Measurements from ENCODE around the gene CHN2.

CHN2 gene

DNA sequence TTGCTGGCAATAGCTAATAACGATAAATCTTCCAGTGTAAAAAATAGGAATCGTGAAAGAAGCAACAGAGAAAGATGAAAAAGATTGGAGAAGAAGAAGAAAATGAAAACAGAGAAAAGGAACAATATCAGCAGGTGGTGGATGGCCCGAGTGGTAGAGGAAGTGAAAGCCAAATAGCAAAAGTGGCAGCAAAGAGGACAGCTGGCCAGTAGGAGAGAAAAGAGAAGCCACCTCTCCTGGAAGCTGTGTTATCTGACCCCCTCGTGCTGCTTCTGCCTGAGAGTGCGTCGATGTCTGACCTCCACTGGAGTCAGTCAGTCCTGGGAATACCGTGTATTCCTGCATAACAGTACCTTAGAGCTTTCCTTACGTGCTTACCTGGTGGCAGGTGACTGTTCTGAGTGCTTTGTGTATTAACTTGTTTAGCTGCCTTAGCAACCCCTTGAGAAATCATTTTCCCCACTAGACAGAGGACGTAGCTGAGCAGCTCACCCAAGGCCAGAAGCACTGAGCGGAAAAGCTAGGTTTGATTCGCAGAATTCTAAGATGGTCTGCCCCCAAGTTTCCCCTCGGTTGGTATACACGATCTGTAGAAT, 88.3 kb downstream of the CHN2 start:
- no peak for DNase-seq (ENCODE audit: low read depth in 2 of 2)

DNA sequence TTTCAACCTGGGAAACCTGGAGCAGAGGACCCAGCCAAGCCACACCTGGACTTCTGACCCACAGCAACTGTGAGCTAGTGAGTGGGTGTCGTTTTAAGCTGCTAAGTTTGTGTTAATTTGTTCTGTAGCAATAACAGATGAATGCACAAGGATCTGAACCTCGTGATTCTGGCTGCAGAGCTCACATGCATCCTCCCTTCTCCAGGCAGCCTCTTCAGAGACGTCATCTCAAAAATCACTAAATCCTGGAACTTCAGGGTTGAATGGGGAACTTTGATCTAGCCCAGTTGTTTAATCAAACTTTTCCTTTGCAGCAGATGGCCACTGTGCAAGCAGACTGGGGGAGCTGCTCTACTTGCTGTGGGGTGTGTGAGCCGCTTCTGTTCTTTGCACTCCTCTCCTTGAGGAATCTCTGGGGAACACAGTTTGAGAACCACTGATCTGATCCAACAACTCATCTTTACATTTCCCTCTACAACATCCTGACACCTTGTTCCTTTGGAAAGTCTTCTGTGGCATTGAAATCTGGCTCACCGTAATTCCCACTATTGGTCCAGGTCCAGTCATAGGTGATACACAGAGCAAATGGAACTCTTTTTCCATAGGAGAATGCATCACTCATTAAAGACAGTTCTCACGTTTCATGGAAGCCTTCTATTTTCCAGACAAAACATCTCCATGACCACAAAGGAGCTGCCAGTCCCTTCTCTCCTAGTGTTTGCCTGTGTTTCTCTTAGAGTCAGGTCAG, 90.3 kb downstream of the CHN2 start:
- DNase-seq (ENCODE audit: low read depth in 2 of 2) = no peak

DNA sequence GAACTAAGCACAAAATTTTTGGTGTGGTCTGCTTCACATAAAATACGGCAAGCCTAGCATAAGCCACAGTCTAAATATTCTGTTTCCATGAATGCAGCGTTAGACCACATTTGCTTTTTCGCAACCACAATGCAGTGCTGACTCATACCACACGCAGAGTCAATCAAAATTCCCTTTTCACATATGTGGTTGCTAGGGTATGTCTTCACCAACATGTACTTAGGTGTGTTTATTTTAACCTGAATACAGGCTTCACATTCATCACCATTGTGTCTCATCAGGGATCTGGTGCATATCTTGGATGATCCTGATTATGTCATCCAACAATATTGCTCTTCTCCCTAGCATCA, 90.8 kb downstream of the CHN2 start:
- peak; percentile 93 to 94 for DNase-seq (ENCODE audit: low read depth in 2 of 2)

DNA sequence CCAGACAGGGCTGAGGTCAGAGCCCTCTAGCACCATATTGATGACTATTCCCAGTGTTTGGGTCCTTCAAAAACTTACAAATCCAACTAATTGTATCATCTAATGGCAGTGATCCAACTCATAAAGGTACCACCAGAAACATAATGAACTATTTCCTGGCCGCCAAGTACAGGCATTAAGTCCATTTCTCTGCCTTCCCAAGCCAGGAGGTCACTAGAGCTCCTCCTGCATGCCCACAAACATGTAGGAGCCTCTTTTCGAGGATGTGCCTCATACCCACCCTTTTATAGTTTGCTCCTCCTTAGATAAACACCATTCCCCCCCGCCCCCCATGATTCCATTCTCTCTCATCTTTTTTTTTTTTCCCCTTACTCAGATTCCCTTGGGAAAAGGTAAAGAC, 91.3 kb downstream of the CHN2 start:
- DNase-seq (ENCODE audit: low read depth in 2 of 2) = no peak

DNA sequence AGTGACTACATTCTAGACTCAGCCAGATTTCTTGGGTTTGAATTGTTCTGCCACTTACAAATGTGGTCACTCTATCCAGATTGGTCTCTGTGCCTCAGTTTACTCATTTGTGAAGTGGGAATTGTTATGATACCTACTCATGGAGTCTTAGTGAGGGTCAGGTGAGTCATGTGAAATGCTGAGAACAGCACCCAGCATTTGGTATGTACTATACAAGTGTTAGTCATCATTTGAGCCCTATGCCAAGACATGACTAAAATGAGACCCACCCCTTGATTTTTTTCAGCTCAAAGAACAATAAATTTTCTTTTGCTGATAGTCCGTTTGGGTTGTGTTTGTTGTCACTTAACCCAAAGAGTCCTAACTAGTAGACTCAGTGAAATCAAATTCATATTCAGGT, 92.8 kb downstream of the CHN2 start:
- peak; percentile 58 to 65 for DNase-seq (ENCODE audit: low read depth in 2 of 2)

DNA sequence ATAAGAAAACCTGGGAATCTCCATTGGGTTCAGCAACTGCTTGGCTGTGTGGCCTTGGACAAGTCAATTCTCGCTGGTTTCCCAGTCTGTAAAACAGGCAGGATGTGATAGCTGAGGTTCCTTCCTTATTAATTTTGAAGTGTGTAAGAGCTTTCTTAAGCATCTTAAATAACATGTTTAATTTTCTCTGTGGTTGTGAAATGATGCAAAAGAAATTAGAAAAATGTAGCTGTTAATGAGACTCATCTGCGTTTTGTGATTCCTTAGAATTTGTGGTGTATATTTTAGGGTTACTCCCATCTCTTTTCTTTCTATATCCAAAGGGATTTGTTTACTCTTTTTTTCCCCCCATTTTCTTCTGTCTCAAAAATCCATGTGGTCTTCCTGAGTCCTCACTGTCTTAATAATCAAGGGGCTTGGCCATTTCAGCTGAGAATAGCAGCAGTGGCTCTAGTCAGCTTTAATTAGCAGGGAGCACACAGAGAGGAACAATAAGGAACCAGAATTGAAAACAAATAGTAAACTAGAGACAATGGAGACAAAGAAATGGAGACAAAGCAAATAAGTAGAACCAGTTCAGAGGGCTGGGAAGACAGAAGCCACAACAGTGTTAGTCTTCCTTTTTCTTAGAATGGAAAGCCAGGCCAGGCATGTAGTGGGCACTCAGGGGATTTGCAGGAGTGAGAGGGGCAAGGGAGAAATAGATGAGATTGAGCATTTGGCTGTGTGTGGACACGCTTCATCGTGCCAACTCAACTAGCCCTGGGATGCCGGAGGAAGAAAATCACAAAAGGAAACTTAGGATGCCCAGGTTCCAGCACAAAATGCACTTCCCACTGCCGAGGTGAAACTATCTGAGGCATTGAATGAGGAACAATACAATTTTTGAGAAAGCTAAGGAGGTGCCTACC, 93.9 kb downstream of the CHN2 start:
- peak; percentile 43 to 44 for DNase-seq (ENCODE audit: low read depth in 2 of 2)

DNA sequence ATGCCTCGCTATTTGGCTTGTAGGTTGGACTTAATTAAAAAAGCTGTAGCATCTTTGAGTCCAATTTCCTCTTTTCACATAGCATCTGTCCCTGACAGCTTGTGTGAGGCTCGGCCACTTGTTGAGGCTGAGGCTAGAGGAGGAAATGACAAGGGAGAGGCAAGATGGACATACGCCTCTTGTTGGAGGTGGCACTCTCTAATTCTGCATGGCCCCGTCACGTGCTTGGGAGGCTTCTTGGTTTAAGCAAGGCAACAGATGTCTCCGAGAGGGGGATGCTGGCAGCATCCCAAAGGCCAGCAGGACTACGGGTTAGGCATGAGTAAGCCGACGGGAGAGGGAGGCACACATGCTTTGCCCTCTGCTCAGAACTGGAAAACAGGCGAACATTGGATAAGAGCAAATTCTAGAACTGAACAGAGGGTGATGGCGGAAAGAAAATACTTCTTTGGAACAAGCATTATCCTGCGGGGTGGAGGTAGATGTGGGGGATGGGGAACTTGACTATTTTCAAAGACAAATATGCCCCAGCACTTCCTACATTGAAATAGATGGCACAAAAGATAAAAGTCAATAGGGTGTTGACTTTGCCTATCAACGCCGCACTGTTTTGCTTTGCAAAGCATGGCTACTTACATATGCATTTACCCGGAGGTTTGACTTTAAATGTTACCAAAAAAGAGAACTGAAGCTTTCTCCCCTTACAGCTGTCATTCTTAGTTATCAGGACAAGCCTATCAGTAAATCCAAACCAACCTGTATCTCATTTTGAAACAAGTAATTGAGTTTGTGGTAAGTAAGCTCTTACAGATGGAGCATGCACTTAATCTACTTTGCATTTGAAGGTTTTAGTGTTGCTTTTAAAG, 94.8 kb downstream of the CHN2 start:
- no peak for DNase-seq (ENCODE audit: low read depth in 2 of 2)

DNA sequence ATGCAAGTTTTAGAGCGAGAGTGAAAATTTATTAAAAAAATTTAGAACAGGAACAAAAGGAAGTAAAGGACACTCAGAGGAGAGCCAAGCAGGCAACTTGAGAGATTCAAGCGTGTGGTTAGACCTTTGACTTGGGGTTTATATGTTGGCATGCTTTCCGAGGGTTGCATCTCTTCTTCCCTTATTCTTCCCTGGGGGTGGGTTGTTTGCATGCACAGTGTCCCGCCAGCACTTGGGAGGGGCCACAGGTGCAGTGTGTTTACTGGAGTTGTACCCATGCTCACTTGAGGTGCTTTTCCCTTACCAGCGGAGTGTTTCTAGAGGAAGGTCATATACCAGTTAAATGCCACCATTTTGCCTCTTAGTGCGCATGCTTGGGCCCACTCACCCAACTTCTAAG, 96.3 kb downstream of the CHN2 start:
- no peak for DNase-seq (ENCODE audit: low read depth in 2 of 2)

DNA sequence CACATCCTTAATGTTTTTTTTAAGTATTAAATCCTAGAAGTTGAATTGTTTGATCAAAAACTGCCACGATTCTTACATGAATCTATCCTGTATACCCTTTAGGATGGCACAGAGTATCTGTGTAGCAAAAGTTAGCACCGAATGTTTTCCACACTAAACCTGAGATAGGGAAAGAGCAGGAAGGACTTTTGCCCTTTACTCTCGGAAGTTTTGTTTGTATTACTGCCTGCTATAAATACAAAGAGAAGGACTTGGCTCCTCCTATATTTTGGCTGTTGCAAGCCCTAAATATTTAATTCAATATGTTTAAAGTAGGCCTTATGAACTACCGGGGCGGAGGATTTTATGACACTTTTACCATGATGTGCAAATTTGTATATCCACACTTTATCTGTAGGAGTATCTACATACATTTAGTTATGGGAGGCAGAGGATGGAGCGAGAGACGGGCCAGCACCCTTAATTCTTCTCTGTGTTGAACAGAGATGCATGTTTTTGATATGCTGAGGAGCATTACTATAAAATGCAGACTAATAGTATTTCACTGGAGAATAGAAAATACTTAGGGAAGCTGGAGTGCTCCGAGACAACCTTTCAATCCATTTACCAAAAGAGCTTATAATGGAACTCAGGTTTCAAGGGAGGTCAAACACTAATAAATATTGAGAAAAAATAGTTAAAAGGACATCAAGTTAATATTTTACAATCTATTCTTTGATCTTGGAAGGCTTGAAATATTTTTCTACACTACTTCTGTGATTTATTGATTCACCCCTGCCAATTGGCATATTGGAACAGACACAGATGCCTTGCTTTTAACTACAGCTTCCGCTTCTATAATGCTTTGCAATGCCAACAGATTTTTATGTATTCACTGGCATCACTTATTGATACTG, 97.4 kb downstream of the CHN2 start:
- no peak for DNase-seq (ENCODE audit: low read depth in 2 of 2)

DNA sequence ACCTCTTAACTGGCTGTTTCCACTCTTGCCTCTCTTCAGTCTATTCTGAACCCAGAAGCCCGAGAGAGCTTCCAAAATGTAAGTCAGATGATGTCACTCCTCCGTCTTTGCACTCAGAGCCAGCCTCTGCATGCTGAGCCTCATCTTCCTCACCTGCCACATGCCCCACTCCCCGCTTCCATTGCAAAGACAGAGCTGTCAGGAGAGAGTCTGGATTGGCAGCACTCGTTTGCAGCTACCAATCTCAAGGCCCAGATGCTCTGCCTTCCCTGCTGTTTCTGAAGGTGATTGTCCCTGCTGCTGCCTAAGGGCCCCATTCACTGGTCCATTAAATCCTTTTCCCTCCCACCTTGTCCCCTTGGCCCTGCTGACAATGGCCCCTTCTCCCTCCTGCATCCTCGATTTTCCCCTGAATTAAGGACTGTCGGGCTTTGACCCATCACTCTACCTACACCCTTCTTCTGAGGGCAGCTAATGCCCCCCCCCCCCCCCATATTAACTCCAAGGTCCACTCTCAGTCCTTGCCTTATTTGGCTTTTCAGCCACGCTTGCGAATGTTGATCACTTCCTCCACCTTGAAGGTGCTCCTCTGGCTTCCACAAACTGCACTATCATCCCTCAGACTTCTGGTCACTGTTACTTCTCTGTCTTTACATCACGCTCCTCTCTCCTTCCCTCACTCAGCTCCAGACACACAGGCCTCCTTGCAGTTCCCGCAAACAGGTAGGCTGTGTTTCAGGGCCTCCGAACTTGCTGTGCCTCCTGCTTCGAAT, 98.5 kb downstream of the CHN2 start:
- DNase-seq (ENCODE audit: low read depth in 2 of 2) = no peak

DNA sequence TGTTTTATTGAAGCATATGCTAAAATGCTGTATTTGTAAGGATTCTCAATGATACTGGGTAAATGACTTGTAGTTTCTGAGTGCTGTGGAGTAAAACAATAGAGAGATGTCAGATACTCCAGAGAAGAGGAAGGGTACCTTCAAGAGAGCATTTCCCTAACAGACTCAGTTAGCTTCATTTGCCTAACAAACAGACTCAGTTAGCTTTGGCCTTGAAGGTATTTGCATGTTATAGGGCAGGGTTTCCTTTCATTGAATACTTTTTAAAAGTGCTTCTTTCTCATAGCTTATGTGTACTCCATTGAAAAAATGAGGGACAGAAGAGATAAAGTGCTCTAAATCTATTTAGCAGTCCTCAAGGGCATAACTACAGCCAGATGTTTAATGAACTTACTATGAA, 101.8 kb downstream of the CHN2 start:
- DNase-seq (ENCODE audit: low read depth in 2 of 2) = no peak

DNA sequence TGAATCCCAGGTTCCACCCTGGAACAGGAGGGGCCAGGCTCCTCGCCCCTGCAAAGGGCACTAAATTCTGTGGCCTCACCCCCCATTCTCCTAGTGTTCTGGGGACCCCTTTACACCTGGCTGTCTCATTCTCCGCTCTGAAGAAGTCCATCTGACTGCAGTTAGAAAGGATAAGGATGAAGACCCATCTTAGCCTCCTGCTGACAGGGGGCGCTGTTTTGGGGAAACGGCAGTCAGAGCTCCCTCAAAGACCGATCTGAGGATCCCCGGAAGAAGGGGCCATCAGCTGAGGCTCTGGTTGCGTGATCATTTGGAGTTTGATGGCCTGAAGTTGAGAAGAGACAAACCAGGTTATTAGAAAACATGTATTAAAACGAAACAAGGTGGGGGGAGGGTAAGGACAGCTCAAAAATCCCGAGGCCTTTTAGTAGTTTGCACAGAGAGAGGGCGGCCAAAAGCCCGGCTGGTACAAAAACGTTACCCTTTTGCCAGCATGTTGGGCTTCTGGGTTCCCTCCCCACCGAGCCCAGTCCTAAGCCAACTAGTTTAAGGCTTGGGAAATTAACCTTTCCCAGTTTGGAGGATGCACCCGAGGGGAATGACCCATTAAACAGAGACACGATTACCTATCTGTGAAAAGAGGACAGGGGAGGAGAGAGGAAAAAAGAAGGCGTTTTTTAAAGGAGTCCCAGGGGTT, 102.8 kb downstream of the CHN2 start:
- DNase-seq (ENCODE audit: low read depth in 2 of 2) = no peak

DNA sequence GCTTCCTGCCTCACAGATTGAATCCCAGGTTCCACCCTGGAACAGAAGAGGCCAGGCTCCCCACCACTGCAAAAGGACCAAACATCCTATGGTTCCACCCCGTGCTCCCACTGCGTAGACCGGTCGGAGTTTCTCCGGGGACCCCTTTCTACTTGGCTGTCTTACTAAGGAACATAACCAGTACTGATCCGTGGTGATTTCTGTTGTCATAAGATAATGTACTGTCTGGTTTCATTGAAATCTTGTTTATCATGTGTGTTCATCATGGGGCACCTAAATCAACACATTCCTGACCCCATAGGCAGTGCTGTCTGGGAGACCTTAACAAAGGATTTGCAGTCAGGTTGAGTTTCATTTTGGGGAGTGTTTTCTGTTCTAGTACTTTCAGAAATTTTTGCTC, 104.5 kb downstream of the CHN2 start:
- DNase-seq (ENCODE audit: low read depth in 2 of 2) = no peak

DNA sequence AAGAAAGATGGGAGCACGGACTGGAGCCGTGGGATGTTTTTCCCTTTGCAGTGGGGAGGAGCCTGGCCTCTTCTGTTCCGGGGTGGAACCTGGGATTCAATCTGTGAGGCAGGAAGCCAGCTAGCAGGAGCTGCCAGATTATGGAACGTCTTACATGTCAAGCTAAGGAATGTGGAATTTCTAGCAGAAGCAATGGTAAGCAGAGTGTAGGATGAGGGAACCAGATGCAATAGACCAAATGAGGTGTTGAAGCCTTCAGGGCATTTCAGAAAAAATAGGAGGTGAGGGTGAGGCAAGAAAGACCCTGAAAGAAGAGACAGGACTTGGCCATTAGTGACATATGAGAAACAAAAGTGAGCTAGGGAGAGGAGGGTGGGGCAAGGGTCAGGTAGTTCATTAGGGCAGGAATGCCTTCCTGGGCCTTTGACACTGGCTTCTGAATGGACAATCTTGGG, 105.5 kb downstream of the CHN2 start:
- no peak for DNase-seq (ENCODE audit: low read depth in 2 of 2)

DNA sequence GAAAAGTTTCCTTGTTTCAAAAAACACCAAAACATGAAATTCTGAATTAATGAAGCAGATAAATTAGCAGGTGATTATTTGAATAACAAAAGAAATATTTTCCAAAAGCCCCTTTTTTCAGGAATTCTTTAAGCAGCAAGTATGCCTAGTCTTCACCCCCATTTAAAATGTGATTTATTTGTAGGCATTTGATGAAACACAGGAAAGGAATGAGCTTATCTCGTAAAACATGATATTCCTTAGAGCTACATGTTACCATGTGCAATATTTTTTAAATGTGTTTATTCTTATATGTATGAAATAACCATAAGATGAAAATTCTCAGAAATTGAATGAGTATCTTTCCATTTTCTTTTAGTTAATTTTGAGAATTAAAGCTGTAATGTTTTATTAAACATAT, 106.1 kb downstream of the CHN2 start:
- no peak for DNase-seq (ENCODE audit: low read depth in 2 of 2)

DNA sequence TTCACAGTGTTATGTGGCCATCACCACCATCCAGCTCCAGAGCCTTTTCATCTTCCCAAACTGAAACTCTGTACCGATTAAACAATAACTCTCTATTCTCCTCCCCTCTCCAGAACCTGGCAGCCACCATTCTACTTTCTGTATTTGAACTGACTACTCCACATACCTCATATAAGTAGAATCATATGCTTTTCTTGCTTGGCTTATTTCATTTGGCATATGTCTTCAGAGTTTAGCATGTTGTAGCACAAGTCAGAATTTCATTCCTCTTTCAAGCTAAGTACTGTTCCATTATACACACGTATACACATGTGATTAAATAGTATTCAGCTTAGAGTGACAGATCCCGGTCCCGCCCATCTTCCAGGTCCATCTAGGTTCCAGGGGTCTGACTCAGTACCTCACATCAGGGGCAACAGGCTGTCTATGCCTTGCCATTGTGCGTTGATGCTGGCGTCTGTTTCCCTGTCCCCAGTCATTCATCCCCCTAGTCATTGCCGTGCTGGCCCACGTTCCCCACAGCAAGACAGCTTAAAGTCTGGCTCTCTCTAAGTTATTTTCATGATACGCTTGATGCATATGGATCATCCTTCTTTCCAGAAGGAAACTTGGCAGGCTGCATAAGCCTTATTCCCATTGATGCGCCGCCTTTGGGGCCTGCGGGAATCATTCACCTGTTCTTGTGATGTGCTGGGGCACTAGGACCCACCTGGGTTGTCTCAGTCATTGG, 108.3 kb downstream of the CHN2 start:
- no peak for DNase-seq (ENCODE audit: low read depth in 2 of 2)

DNA sequence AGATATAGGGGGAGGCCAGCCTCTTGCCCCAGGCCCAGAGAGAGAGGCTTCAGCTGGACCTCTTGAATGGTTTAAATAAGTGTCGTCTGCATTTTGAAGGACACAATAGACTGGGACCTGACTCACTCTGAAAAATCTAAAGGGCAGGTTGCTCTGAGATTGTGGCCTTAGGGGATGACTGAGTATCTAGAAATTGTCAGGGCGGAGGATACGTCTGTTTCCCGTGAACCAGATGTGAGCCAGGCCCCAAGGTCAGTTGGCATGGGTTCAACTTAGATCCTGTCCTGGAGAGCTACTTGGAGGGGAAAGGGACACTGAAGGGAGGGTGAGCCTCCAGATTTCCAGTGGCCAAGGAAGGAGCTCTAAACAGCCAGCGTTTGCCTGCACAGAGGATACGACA, 110.2 kb downstream of the CHN2 start:
- DNase-seq (ENCODE audit: low read depth in 2 of 2) = no peak

DNA sequence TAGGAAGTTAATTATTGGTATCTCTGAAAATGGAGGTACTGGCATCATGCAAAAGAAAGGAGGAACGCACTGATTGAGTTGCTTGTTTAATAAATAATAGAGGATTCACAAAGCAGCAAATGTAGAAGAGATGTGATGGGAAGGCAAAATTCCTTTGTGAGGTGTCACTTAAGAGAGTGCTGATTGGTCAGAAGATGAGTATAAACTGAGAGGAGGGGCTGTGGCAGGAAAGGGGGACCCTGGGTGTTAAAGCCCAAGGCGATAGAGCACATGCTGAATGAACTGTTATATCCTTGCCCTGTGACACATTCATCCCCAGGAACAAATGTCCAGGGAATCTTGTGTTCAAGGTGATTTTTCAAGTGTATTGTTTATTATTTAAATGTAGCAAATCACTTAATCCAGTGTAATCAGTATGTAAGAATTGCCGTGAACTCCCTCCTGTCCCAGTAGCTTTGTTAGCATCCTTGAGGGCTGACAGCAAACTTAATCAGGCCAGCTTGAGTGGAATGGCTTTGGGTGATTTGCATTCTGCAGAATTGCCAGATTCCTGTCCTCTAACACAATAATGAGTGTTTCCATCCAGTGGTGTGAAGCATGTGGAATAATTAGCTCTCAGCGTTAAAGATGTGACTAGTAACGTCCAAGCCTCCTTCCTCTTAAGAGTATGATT, 111.9 kb downstream of the CHN2 start:
- DNase-seq (ENCODE audit: low read depth in 2 of 2) = no peak

Measured in fibroblast of skin of left quadriceps (primary cell).